BLaER1 (cell line): ENCODE measurements around the gene ST3GAL2.
"Not testable (repeated sequence)": the region's sequence is repeated elsewhere in the genome, so short reads cannot be mapped to it uniquely, and the experiment has no call there.

ENCODE experiments used
- H3K27ac ChIP-seq: shearing (Covaris generic); formaldehyde crosslinking; 2 replicates; pipeline ENCODE4 v1.8.1; 2022
- H3K27me3 ChIP-seq: shearing (Covaris generic); formaldehyde crosslinking; 2 replicates; pipeline ENCODE4 v1.8.1; 2022
- H3K36me3 ChIP-seq: shearing (Covaris generic); formaldehyde crosslinking; 2 replicates; pipeline ENCODE4 v1.8.1; 2022
- H3K4me1 ChIP-seq: shearing (Covaris generic); formaldehyde crosslinking; 2 replicates; pipeline ENCODE4 v1.8.1; 2022
- H3K4me2 ChIP-seq: shearing (Covaris generic); formaldehyde crosslinking; 2 replicates; pipeline ENCODE4 v1.8.1; 2022
- H3K4me3 ChIP-seq: shearing (Covaris generic); formaldehyde crosslinking; 2 replicates; pipeline ENCODE4 v1.8.1; 2022
- H3K9ac ChIP-seq: shearing (Covaris generic); formaldehyde crosslinking; 2 replicates; pipeline ENCODE4 v1.8.1; 2022
- H3K9me3 ChIP-seq: shearing (Covaris generic); formaldehyde crosslinking; 2 replicates; pipeline ENCODE4 v1.8.1; 2022
- H4K20me1 ChIP-seq: shearing (Covaris generic); formaldehyde crosslinking; 2 replicates; pipeline ENCODE4 v1.8.1; 2022
- Cebpa-rat ChIP-seq: shearing (Covaris generic); IDR thresholded peaks from 2 replicates; pipeline ENCODE4 v1.8.1; 2022

The ST3GAL2 gene

GRCh38 chr16:70453892-70454221 is 15.0 kb upstream of the ST3GAL2 start:
- no peaks in the 10 kb centered on the region for H4K20me1 ChIP-seq
- H3K9me3 ChIP-seq: no peaks in the 10 kb centered on the region
- H3K27me3 ChIP-seq: no peaks in the 10 kb centered on the region
- peak overlapping the region; percentile 95 for H3K9ac ChIP-seq
- peak overlapping the region; percentile 98 for H3K27ac ChIP-seq
- H3K36me3 ChIP-seq: no peaks in the 10 kb centered on the region
- TF ChIP-seq Cebpa-rat: no peak
- peak overlapping the region; percentile 88 for H3K4me3 ChIP-seq
- H3K4me1 ChIP-seq: peaks cover 16% of the 10 kb centered on the region
- peak overlapping the region; percentile 98 for H3K4me2 ChIP-seq

- Histone ChIP-seq H3K27ac (no peak overlapping the region), H3K27me3 (no peaks in the 10 kb centered on the region), H3K4me2 (peak overlapping the region; percentile 98), H3K36me3 (no peaks in the 10 kb centered on the region), H3K9me3 (no peaks in the 10 kb centered on the region), H3K4me3 (peak overlapping the region; percentile 88), H4K20me1 (no peaks in the 10 kb centered on the region), H3K9ac (peak overlapping the region; percentile 95), H3K4me1 (peaks cover 16% of the 10 kb centered on the region)
- TF ChIP-seq Cebpa-rat: no peak
Observed at GRCh38 chr16:70453117-70453891, 14.4 kb upstream of the ST3GAL2 start.

- H3K9me3 ChIP-seq, H3K27me3 ChIP-seq, H3K36me3 ChIP-seq, H3K4me2 ChIP-seq, H3K9ac ChIP-seq, H3K27ac ChIP-seq, H4K20me1 ChIP-seq, H3K4me3 ChIP-seq: not testable (repeated sequence)
- peaks cover 26% of the 10 kb centered on the region for H3K4me1 ChIP-seq
Observed at GRCh38 chr16:70451004-70451340, 12.1 kb upstream of the ST3GAL2 start.

- not testable (repeated sequence) for H3K9me3 ChIP-seq, H3K27me3 ChIP-seq, H3K4me3 ChIP-seq, H4K20me1 ChIP-seq, H3K36me3 ChIP-seq, H3K27ac ChIP-seq, H3K9ac ChIP-seq, H3K4me2 ChIP-seq
- H3K4me1 ChIP-seq: peaks cover 24% of the 10 kb centered on the region
Observed at GRCh38 chr16:70450142-70451003, 11.5 kb upstream of the ST3GAL2 start.

- Histone ChIP-seq H3K9ac (no peak overlapping the region), H4K20me1 (no peaks in the 10 kb centered on the region), H3K4me2 (no peak overlapping the region), H3K27me3 (no peaks in the 10 kb centered on the region), H3K9me3 (no peaks in the 10 kb centered on the region), H3K27ac (no peak overlapping the region), H3K4me3 (no peak overlapping the region), H3K4me1 (peaks cover 10% of the 10 kb centered on the region), H3K36me3 (no peaks in the 10 kb centered on the region)
- TF ChIP-seq Cebpa-rat: no peak
Observed at GRCh38 chr16:70448075-70448474, 9.2 kb upstream of the ST3GAL2 start.

GRCh38 chr16:70444249-70445063 is 5.6 kb upstream of the ST3GAL2 start:
- H3K36me3 ChIP-seq: no peaks in the 10 kb centered on the region
- no peaks in the 10 kb centered on the region for H4K20me1 ChIP-seq
- peaks cover 16% of the 10 kb centered on the region for H3K4me1 ChIP-seq
- H3K27ac ChIP-seq: no peak overlapping the region
- TF ChIP-seq Cebpa-rat: no peak
- H3K4me3 ChIP-seq: no peak overlapping the region
- H3K9ac ChIP-seq: no peak overlapping the region
- H3K4me2 ChIP-seq: no peak overlapping the region
- no peaks in the 10 kb centered on the region for H3K27me3 ChIP-seq
- no peaks in the 10 kb centered on the region for H3K9me3 ChIP-seq

GRCh38 chr16:70442344-70442743 is 3.4 kb upstream of the ST3GAL2 start:
- Histone ChIP-seq H3K9ac (no peak overlapping the region), H3K9me3 (no peaks in the 10 kb centered on the region), H3K4me2 (no peak overlapping the region), H4K20me1 (peaks cover 9% of the 10 kb centered on the region; the same call in 1 of the 2 replicates), H3K4me3 (no peak overlapping the region), H3K36me3 (no peaks in the 10 kb centered on the region), H3K4me1 (peaks cover 26% of the 10 kb centered on the region), H3K27me3 (no peaks in the 10 kb centered on the region), H3K27ac (no peak overlapping the region)
- TF ChIP-seq Cebpa-rat: no peak

- TF ChIP-seq Cebpa-rat: no peak
- Histone ChIP-seq H4K20me1 (peaks cover 17% of the 10 kb centered on the region; the same call in 1 of the 2 replicates), H3K4me3 (no peak overlapping the region), H3K9me3 (no peaks in the 10 kb centered on the region), H3K27me3 (no peaks in the 10 kb centered on the region), H3K36me3 (no peaks in the 10 kb centered on the region), H3K9ac (no peak overlapping the region), H3K4me1 (peaks cover 26% of the 10 kb centered on the region), H3K4me2 (no peak overlapping the region), H3K27ac (no peak overlapping the region)
Observed at GRCh38 chr16:70441406-70441990, 2.6 kb upstream of the ST3GAL2 start.

- Histone ChIP-seq H3K36me3 (peaks cover under 1% of the 10 kb centered on the region; the same call in 1 of the 2 replicates), H3K4me1 (peaks cover 37% of the 10 kb centered on the region), H3K4me3 (peak overlapping the region; percentile 90), H3K9me3 (no peaks in the 10 kb centered on the region), H4K20me1 (peaks cover 22% of the 10 kb centered on the region; the same call in 1 of the 2 replicates), H3K4me2 (peak overlapping the region; percentile 85), H3K27ac (no peak overlapping the region), H3K9ac (0 out of 2 replicates have a peak overlapping the region, but pooled peaks have one; percentile 87), H3K27me3 (no peaks in the 10 kb centered on the region)
- TF ChIP-seq Cebpa-rat: no peak
Observed at GRCh38 chr16:70440009-70440692, 1.3 kb upstream of the ST3GAL2 start.
